ENCODE measurements around the gene TYW3. TPM values are rescaled to one million over a fixed set of nuclear protein-coding genes. Genes with fewer than 3 reads are reported as not detected.

Gene TYW3
- 9.7 TPM for total RNA-seq

GRCh38 chr1:74732960-74733603, at the start of gene TYW3, which contains the start of gene CRYZ:
Gene TYW3 (plus strand): TSS chr1:74733152. CDS start chr1:74733245, 93 bp downstream.
Gene CRYZ (minus strand): TSS chr1:74733050. CDS start chr1:74724821, 8,229 bp downstream.
- peak; percentile 59 to 97 (median 93) for DNase-seq (ENCODE audit: low read depth in 2 of 3, low spot score in 2 of 3)

- DNase-seq (ENCODE audit: low read depth in 2 of 3, low spot score in 2 of 3), result no peak
These were observed 49.3 kb upstream of the TYW3 start for GRCh38 chr1:74683656-74684055.

GRCh38 chr1:74684301-74684700, 48.7 kb upstream of the TYW3 start:
- DNase-seq (ENCODE audit: low read depth in 2 of 3, low spot score in 2 of 3), result no peak

GRCh38 chr1:74686928-74687327, 46.0 kb upstream of the TYW3 start:
- DNase-seq (ENCODE audit: low read depth in 2 of 3, low spot score in 2 of 3), result no peak

- peak; percentile 7 to 77 (median 45) for DNase-seq (ENCODE audit: low read depth in 2 of 3, low spot score in 2 of 3)
These were observed 43.2 kb upstream of the TYW3 start for GRCh38 chr1:74689621-74690363.

GRCh38 chr1:74690364-74690696, 42.6 kb upstream of the TYW3 start:
- DNase-seq (ENCODE audit: low read depth in 2 of 3, low spot score in 2 of 3), result no peak

- no peak for DNase-seq (ENCODE audit: low read depth in 2 of 3, low spot score in 2 of 3)
These were observed 42.0 kb upstream of the TYW3 start for GRCh38 chr1:74690909-74691308.

- DNase-seq (ENCODE audit: low read depth in 2 of 3, low spot score in 2 of 3), result no peak
These were observed 39.5 kb upstream of the TYW3 start for GRCh38 chr1:74693473-74693872.

GRCh38 chr1:74697832-74698231, 35.1 kb upstream of the TYW3 start:
- no peak for DNase-seq (ENCODE audit: low read depth in 2 of 3, low spot score in 2 of 3)

- DNase-seq (ENCODE audit: low read depth in 2 of 3, low spot score in 2 of 3), result no peak
These were observed 33.6 kb upstream of the TYW3 start for GRCh38 chr1:74699331-74699730.

GRCh38 chr1:74703386-74704182, 29.4 kb upstream of the TYW3 start:
- DNase-seq (ENCODE audit: low read depth in 2 of 3, low spot score in 2 of 3), result no peak

- DNase-seq (ENCODE audit: low read depth in 2 of 3, low spot score in 2 of 3), result no peak
These were observed 20.1 kb upstream of the TYW3 start for GRCh38 chr1:74712881-74713280.

GRCh38 chr1:74713849-74714248, 19.1 kb upstream of the TYW3 start:
- DNase-seq (ENCODE audit: low read depth in 2 of 3, low spot score in 2 of 3), result no peak

GRCh38 chr1:74714429-74715235, 18.3 kb upstream of the TYW3 start:
- no peak for DNase-seq (ENCODE audit: low read depth in 2 of 3, low spot score in 2 of 3)

- no peak for DNase-seq (ENCODE audit: low read depth in 2 of 3, low spot score in 2 of 3)
These were observed 17.8 kb upstream of the TYW3 start for GRCh38 chr1:74715236-74715502.

- no peak for DNase-seq (ENCODE audit: low read depth in 2 of 3, low spot score in 2 of 3)
These were observed 17.1 kb upstream of the TYW3 start for GRCh38 chr1:74715806-74716205.

GRCh38 chr1:74716822-74717221, 16.1 kb upstream of the TYW3 start:
- no peak for DNase-seq (ENCODE audit: low read depth in 2 of 3, low spot score in 2 of 3)

GRCh38 chr1:74717626-74718025, 15.3 kb upstream of the TYW3 start:
- no peak for DNase-seq (ENCODE audit: low read depth in 2 of 3, low spot score in 2 of 3)

GRCh38 chr1:74726063-74726462, 6.9 kb upstream of the TYW3 start:
- DNase-seq (ENCODE audit: low read depth in 2 of 3, low spot score in 2 of 3), result no peak

- no peak for DNase-seq (ENCODE audit: low read depth in 2 of 3, low spot score in 2 of 3)
These were observed 4.2 kb upstream of the TYW3 start for GRCh38 chr1:74728736-74729135.
